ENCODE results near the gene EIF4ENIF1.
A peak's percentile ranks its signal among the peaks of the same experiment; 100 is the strongest.
"Not testable (repeated sequence)": the region's sequence is repeated elsewhere in the genome, so short reads cannot be mapped to it uniquely, and the experiment has no call there.

The EIF4ENIF1 gene, protein sequence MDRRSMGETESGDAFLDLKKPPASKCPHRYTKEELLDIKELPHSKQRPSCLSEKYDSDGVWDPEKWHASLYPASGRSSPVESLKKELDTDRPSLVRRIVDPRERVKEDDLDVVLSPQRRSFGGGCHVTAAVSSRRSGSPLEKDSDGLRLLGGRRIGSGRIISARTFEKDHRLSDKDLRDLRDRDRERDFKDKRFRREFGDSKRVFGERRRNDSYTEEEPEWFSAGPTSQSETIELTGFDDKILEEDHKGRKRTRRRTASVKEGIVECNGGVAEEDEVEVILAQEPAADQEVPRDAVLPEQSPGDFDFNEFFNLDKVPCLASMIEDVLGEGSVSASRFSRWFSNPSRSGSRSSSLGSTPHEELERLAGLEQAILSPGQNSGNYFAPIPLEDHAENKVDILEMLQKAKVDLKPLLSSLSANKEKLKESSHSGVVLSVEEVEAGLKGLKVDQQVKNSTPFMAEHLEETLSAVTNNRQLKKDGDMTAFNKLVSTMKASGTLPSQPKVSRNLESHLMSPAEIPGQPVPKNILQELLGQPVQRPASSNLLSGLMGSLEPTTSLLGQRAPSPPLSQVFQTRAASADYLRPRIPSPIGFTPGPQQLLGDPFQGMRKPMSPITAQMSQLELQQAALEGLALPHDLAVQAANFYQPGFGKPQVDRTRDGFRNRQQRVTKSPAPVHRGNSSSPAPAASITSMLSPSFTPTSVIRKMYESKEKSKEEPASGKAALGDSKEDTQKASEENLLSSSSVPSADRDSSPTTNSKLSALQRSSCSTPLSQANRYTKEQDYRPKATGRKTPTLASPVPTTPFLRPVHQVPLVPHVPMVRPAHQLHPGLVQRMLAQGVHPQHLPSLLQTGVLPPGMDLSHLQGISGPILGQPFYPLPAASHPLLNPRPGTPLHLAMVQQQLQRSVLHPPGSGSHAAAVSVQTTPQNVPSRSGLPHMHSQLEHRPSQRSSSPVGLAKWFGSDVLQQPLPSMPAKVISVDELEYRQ

GRCh38 chr22:31489632-31490495 lies at the start of gene EIF4ENIF1:
EIF4ENIF1 (minus strand) TSS chr22:31489842; CDS start chr22:31488718, 1,124 bp downstream.
- DNase-seq (ENCODE audit: low spot score) = peak; percentile 92

- DNase-seq (ENCODE audit: low spot score) = no peak
Measured at GRCh38 chr22:31538815-31539214, 49.2 kb upstream of the EIF4ENIF1 start.

- DNase-seq (ENCODE audit: low spot score) = no peak
Measured at GRCh38 chr22:31537019-31537535, 47.4 kb upstream of the EIF4ENIF1 start.

DNA sequence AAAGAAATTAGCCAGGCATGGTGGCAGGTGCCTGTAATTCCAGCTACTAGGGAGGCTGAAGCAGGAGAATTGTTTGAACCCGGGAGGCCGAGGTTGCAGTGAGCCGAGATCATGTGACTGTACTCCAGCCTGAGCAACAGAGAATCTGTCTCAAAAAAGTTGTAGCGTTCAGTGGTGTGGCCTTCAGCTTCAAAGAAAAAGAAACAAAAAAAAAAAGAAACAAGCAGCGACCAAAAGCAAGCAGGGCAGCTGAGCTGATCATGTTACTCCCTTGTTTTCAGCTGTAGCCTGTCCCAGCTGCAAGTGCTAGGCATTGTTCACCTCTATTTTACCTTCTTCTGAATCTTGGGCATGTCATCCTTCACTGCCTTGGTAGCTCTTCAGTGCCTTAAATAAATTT lies 43.7 kb upstream of the EIF4ENIF1 start:
- DNase-seq (ENCODE audit: low spot score) = no peak

- DNase-seq (ENCODE audit: low spot score) = no peak
Measured at GRCh38 chr22:31532060-31532459, 42.4 kb upstream of the EIF4ENIF1 start.

GRCh38 chr22:31530823-31531195 lies 41.2 kb upstream of the EIF4ENIF1 start:
- DNase-seq (ENCODE audit: low spot score) = no peak

- DNase-seq (ENCODE audit: low spot score) = no peak
Measured at GRCh38 chr22:31526270-31526669, 36.6 kb upstream of the EIF4ENIF1 start.

DNA sequence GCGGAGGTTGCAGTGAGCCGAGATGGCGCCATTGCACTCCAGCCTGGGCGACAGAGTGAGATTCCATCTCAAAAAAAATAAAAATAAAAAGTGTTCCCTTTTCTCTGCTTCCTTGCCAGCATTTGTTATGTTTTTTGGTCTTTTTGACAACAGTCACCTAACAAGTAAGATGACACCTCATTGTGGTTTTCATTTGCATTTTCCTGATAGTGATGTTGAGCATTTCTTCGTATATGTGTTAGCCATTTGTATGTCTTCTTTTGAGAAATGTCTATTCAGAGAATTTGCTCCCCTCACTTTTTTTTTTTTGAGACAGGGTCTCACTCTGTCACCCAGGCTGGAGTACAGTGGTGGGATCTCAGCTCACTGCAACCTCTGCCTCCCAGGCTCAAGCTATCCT lies 34.5 kb upstream of the EIF4ENIF1 start:
- DNase-seq (ENCODE audit: low spot score) = not testable (repeated sequence)

DNA sequence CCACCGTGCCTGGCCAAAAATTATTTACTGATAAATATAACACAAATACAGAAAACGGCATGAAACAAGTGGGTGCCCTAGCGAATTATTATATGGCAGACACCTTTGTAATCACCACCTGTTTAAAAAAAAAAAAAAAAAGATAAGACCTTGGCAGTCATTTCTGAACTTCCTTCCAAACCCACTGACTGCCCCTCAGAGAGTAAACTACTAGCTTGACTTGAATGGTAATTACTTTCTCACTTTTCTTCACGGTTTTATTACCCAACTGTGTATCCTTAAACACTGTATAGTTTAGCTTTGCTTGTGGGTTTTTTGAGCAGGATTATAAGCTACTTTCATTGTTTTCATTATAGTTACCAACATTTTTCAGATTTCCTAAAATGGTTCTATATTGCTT lies 30.4 kb upstream of the EIF4ENIF1 start:
- DNase-seq (ENCODE audit: low spot score) = no peak

- no peak for DNase-seq (ENCODE audit: low spot score)
Measured at GRCh38 chr22:31509061-31509762, 19.6 kb upstream of the EIF4ENIF1 start.

DNA sequence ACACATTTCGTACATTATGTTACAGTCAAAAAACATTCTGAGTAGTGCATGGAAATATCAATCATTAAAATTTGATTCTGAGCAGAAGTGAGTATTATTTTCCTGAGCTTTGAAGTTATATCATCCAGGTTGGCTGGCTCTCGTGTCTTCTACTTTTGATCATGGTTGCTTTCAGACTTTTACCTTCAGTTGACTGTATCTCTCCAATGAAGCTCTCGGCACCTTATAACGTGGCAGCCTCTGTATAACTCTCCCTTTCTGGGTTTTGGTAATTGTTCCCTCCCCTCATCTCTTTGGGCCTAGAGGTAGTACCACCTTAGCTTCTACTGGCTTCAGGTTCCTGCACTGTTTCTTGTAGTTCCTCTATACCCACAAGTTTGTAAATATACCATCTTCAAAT lies 18.9 kb upstream of the EIF4ENIF1 start:
- DNase-seq (ENCODE audit: low spot score) = no peak

DNA sequence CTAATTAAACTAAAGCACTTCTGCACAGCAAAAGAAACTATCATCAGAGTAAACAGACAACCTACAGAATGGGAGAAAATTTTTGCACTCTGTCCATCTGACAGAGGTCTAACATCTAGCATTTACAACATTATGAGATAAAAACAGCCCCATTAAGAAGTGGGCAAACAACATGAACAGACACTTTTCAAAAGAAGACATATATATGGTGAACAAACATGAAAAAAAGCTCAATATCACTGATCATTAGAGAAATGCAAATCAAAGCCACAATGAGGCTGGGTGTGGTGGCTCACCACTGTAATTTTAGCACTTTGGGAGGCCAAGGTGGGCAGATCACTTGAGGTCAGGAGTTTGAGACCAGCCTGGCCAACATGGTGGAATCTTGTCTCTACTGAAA lies 17.9 kb upstream of the EIF4ENIF1 start:
- not testable (repeated sequence) for DNase-seq (ENCODE audit: low spot score)

- no peak for DNase-seq (ENCODE audit: low spot score)
Measured at GRCh38 chr22:31504282-31504681, 14.6 kb upstream of the EIF4ENIF1 start.

DNA sequence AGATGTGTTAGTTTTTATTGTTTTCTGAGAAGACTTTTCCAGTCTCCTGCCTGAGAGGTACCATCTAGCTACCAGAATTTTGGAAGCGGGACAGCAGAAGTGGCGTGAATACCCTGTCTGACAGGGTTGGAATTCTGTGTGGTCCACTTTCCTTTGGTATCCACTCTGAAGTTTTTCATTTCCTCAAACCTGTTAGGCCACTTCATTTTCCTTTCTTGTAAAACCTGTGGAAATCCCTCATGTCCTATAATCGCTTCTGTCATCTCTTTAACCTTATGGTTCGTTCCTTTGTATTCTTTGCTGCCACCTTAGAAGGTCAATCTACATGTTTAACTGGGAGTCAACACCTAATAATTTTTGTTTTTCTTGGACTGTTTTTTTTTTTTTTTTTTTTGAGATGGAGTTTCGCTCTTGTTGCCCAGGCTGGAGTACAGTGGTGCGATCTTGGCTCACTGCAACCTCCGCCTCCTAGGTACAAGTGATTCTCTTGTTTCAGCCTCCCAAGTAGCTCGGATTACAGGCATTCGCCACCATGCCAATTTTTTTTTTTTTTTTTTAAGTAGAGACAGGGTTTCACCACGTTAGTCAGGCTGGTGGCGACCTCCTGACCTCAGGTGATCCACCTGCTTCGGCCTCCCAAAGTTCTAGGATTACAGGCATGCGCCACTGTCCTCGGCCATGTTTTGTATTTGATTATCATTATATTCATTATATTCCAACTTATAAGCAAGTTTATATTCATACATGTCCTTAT lies 13.7 kb upstream of the EIF4ENIF1 start:
- no peak for DNase-seq (ENCODE audit: low spot score)

DNA sequence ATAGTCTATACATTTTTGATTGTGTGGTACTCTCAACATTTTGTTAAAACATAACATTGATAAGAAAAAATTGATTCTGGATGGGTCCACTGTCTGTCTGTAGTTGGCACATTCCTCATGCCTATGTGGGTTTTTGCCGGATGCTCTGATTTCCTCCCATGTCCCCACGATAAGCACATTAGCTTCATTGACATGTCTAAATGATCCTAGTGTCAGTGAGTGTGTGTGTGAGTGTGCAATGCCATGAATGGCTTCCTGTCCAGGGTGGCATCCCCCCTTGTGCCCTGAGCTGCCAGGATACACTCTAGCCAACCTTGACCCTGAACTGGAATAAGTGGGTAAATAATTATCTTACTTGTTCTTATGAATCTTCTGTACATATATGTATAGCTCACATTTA lies 12.1 kb upstream of the EIF4ENIF1 start:
- no peak for DNase-seq (ENCODE audit: low spot score)

GRCh38 chr22:31497148-31497938 lies 7.7 kb upstream of the EIF4ENIF1 start:
- no peak for DNase-seq (ENCODE audit: low spot score)

DNA sequence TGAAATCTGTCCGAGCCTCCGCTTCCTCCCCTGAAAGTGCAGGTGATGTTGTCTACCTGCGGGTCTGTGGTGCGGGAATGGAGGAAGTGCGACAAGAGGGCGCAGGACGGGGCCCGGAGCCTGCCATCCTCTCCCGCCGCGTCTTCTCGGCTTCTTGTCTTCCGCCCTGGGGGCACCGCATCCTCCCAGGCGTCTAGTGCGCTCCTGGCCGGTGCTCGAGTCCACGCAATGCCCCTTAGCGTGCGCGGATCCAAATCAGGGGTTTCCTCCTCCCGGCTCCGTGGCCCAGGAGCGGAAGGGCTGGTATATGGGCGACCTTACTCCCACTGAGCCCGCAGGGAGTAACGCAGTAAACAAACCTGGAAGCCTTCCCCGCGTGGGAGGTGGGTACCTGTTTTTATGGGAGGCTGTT lies 7.1 kb upstream of the EIF4ENIF1 start:
- no peak for DNase-seq (ENCODE audit: low spot score)

DNA sequence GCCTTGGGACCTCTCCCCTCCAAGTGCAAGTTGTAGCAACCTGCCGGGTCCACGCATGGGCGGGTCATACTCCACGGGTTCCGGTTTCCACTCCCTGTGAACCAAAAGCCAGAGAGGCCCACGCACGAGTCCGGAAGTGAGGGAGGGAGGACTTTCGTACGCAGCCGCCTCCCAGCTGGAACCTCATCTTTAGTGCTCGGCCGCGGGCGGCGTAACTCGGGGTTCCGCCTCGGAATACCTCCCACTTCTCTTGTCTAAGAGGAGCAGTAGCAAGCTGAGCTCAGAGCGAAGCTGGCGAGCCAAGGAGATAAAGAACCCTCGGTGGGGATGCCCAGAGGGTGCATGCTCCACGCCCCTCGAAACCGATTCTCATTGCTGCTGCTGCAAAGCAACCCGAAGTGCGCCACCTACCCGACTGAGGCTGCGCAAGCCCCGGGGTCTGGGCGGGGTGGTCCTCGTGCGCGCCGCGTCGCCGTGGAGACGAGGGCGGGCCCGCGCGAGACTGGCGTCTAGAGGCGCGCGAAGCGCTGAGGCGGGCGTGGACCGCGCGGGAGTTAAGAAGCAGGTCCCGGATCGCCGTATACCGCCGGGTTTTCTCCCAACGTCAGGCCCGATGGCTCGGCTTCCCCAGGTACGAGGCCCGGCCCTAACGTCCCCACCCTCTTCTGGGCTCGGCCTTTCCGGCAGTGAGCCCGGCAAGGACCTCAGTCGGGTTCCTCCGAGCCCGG lies 6.5 kb upstream of the EIF4ENIF1 start, which contains the start of gene SFI1:
TSS of gene SFI1 (plus strand) at position 530 of the 728 bp plus-strand sequence. CDS start 11,749 bp downstream, outside the sequence.
- peak; percentile 93 for DNase-seq (ENCODE audit: low spot score)

GRCh38 chr22:31495343-31495742 lies 5.7 kb upstream of the EIF4ENIF1 start:
- DNase-seq (ENCODE audit: low spot score) = no peak

Data from Ammon's horn (tissue), 1 donor.